Esophagus squamous epithelium (tissue), 4 donors: ENCODE data around the gene MRPL38.

Source experiments
- POLR2A ChIP-seq, 4 donors: fragments of 450-650 bp; IDR thresholded peaks; one replicate each; pipeline ENCODE4 v1.6.1; 2017; ENCODE audit warnings: antibody characterized with exemption in 4 of 4, mild to moderate bottlenecking in 4 of 4, moderate library complexity in 3 of 4
- TF ChIP-seq, protein P1 (sequence below), 6 experiments: fragments of 450-650 bp in 4 of 6; fragments of 200-600 bp in 2 of 6; sonication (generic) in 2 of 6; IDR thresholded peaks; one replicate each; pipeline ENCODE4 v1.5.1; 2016 to 2019; ENCODE audit warnings: antibody characterized with exemption in 6 of 6, mild to moderate bottlenecking in 4 of 6, moderate library complexity in 4 of 6

DNA sequence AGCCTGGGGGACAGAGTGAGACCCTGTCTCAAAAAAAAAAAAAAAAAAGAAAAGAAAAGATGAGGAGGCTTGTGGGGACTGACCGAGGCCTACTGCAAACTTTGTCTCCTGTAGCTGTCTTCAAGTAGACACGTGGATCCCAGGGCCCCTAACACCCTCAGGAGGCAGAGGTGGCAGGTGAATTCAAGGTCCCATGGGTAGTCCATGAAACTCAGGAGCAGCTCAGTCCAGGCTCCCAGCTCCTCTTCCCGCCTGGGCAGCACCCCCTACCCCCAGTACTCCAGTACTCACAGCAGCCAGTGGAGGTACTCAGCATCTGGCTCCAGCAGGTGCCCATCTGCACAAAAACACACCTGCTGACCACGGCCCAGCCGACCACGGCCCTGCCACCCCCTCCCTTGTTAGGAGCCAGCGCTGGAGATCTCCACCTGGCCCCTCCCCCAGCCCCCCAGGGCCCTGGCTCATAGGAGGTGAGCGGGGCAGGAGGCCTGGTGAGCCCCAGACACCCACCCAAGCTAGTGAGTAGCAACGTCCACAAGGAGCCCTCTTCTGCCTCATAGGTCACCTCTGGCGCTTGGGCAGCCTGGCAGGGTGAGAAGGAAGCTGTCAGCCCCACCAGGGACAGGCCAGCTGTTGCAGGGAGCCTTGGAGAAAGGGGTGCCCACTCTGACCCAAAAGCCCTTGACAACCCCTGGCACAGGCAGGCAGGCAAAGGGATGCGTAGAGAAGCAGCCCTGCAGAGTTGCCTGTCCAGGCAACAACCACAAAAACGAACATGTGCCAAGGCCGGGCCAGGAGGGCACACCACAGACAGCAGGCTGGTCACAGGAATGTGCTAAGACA, 3.8 kb downstream of the MRPL38 start:
- TF ChIP-seq, protein P1, sequence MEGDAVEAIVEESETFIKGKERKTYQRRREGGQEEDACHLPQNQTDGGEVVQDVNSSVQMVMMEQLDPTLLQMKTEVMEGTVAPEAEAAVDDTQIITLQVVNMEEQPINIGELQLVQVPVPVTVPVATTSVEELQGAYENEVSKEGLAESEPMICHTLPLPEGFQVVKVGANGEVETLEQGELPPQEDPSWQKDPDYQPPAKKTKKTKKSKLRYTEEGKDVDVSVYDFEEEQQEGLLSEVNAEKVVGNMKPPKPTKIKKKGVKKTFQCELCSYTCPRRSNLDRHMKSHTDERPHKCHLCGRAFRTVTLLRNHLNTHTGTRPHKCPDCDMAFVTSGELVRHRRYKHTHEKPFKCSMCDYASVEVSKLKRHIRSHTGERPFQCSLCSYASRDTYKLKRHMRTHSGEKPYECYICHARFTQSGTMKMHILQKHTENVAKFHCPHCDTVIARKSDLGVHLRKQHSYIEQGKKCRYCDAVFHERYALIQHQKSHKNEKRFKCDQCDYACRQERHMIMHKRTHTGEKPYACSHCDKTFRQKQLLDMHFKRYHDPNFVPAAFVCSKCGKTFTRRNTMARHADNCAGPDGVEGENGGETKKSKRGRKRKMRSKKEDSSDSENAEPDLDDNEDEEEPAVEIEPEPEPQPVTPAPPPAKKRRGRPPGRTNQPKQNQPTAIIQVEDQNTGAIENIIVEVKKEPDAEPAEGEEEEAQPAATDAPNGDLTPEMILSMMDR (IDR thresholded peaks at IDR 0.05) = no peak
- TF ChIP-seq POLR2A (IDR thresholded peaks at IDR 0.05) = no peak
